ENCODE measurements around the gene EXOC3L1. TPM values are rescaled to one million over a fixed set of nuclear protein-coding genes. Genes with fewer than 3 reads are reported as not detected.

Gene EXOC3L1
- total and polyA plus RNA-seq, 2 of the 13 experiments (the other 11 are each of a cell fraction or from before 2014, with no cell fraction given): 0.12 TPM; not detected in 1

DNA sequence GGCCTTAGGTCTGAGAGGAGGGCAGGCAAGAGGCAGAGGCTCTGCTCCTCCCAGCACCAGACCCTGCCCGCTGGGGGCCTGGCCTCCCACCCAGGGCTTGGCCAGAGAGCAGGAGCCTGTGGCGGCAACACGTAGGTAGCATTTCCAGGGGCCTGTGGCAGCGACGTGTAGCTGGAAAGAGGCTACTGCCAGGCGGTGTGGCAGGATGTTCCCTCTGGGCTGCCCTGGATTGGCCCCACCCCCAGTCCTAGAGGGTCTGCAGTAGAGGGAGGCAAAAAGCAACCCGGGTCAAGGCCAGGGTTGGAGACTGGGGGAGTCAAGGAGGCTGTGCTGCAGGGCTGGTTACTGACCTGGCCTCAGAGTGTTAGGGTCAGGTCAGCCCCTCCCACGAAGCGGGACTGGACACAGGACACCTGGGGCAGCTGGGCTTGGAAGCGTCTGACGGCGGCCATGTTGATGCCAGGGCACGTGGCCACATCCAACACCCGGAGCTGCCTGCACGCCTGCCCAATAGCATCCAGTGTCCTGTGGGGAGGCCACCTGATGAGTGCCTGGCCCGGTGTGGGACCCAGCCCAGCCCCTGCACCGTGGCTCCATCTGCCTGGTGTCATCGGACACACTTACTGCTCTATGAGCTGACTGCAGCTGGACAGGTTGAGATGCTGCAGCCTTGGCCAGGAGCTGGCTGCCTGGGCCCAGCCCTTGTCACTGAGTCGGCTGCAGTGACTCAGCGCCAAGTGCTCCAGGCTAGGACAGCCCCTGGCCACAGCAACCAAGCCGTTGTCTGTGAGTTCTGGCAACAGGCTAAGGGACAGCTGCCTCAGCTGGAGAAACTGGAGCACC, 17.5 kb upstream of the EXOC3L1 start (continued):
- no peak for TF ChIP-seq KMT2A (CRISPR knock-in tag; IDR thresholded peaks at IDR 0.05)
- TF ChIP-seq ZNF484 (CRISPR knock-in tag; IDR thresholded peaks at IDR 0.05; ENCODE audit: borderline replicate concordance, low read depth): no peak
- TF ChIP-seq, protein P1, sequence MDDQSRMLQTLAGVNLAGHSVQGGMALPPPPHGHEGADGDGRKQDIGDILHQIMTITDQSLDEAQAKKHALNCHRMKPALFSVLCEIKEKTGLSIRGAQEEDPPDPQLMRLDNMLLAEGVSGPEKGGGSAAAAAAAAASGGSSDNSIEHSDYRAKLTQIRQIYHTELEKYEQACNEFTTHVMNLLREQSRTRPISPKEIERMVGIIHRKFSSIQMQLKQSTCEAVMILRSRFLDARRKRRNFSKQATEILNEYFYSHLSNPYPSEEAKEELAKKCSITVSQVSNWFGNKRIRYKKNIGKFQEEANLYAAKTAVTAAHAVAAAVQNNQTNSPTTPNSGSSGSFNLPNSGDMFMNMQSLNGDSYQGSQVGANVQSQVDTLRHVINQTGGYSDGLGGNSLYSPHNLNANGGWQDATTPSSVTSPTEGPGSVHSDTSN (CRISPR knock-in tag; IDR thresholded peaks at IDR 0.05; ENCODE audit: borderline replicate concordance): no peak
- TF ChIP-seq MAFK (conservative IDR thresholded peaks at IDR 0.05 in 1 of 2, IDR thresholded peaks at IDR 0.05 in 1 of 2; ENCODE audit: low read length in 2 of 2): no peak
- TF ChIP-seq, protein P2, sequence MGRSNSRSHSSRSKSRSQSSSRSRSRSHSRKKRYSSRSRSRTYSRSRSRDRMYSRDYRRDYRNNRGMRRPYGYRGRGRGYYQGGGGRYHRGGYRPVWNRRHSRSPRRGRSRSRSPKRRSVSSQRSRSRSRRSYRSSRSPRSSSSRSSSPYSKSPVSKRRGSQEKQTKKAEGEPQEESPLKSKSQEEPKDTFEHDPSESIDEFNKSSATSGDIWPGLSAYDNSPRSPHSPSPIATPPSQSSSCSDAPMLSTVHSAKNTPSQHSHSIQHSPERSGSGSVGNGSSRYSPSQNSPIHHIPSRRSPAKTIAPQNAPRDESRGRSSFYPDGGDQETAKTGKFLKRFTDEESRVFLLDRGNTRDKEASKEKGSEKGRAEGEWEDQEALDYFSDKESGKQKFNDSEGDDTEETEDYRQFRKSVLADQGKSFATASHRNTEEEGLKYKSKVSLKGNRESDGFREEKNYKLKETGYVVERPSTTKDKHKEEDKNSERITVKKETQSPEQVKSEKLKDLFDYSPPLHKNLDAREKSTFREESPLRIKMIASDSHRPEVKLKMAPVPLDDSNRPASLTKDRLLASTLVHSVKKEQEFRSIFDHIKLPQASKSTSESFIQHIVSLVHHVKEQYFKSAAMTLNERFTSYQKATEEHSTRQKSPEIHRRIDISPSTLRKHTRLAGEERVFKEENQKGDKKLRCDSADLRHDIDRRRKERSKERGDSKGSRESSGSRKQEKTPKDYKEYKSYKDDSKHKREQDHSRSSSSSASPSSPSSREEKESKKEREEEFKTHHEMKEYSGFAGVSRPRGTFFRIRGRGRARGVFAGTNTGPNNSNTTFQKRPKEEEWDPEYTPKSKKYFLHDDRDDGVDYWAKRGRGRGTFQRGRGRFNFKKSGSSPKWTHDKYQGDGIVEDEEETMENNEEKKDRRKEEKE (IDR thresholded peaks at IDR 0.05): no peak
- TF ChIP-seq, protein P3, sequence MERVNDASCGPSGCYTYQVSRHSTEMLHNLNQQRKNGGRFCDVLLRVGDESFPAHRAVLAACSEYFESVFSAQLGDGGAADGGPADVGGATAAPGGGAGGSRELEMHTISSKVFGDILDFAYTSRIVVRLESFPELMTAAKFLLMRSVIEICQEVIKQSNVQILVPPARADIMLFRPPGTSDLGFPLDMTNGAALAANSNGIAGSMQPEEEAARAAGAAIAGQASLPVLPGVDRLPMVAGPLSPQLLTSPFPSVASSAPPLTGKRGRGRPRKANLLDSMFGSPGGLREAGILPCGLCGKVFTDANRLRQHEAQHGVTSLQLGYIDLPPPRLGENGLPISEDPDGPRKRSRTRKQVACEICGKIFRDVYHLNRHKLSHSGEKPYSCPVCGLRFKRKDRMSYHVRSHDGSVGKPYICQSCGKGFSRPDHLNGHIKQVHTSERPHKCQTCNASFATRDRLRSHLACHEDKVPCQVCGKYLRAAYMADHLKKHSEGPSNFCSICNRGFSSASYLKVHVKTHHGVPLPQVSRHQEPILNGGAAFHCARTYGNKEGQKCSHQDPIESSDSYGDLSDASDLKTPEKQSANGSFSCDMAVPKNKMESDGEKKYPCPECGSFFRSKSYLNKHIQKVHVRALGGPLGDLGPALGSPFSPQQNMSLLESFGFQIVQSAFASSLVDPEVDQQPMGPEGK (CRISPR knock-in tag; IDR thresholded peaks at IDR 0.05): no peak
- no peak for TF ChIP-seq ZNF7 (CRISPR knock-in tag; IDR thresholded peaks at IDR 0.05)
- TF ChIP-seq SMC3 (IDR thresholded peaks at IDR 0.05; ENCODE audit: low read length): no peak

All from HepG2 (cell line).